IMR-90 (cell line): ENCODE measurements around the gene CHRD. TPM values are rescaled to one million over a fixed set of nuclear protein-coding genes. Genes with fewer than 3 reads are reported as not detected.

Experiments used
- ATAC-seq: fragments of 200-7000 bp; cut with Tn5 transposase; 2 replicates; pipeline ENCODE4 v1.9.1; 2020; ENCODE audit warnings: low read depth, mild to moderate bottlenecking, moderate library complexity
- BruUV-seq: library from RNA; stranded (reverse); fragments of 400-500 nt; replicated peaks from 2 replicates; lab custom pipeline; 2021; lab: Mats Ljungman, UMichigan
- CTCF ChIA-PET: fragments of 300-600 bp; formaldehyde crosslinking; extraction: SDS; loops from one replicate; lab custom pipeline; 2021; ENCODE audit warnings: antibody characterized with exemption; lab: Yijun Ruan, JAX
- POLR2A ChIA-PET: fragments of 300-600 bp; sonication (Branson Sonifier 250); formaldehyde crosslinking; loops from one replicate; lab custom pipeline; 2022; ENCODE audit warnings: antibody characterized with exemption; ENCODE audit not compliant: unreplicated experiment; lab: Charles Lee
- DNase-seq: peaks from one replicate; pipeline ENCODE4 v3.0.0; 2013
- H2AFZ ChIP-seq: replicated peaks from 2 replicates; pipeline ENCODE3; 2013; ENCODE audit warnings: low read length, mild to moderate bottlenecking; ENCODE audit not compliant: poor library complexity
- H2AK5ac ChIP-seq: 2 replicates; pipeline ENCODE4 v1.6.1; 2013; ENCODE audit warnings: low read depth, low read length, inconsistent platforms
- H2AK9ac ChIP-seq: replicated peaks from 2 replicates; pipeline ENCODE3; 2013; ENCODE audit warnings: mild to moderate bottlenecking, low read depth, low read length, moderate library complexity; ENCODE audit not compliant: poor library complexity
- H2BK120ac ChIP-seq: 2 replicates; pipeline ENCODE4 v1.6.1; 2013; ENCODE audit warnings: low read depth, low read length, inconsistent platforms
- H2BK15ac ChIP-seq: 3 replicates; pipeline ENCODE4 v1.6.1; 2013; ENCODE audit warnings: low read depth, low read length, inconsistent platforms
- H2BK20ac ChIP-seq: 2 replicates; pipeline ENCODE4 v1.6.1; 2013; ENCODE audit warnings: low read depth, mild to moderate bottlenecking, inconsistent platforms, low read length, moderate library complexity
- H2BK5ac ChIP-seq: 2 replicates; pipeline ENCODE4 v1.6.1; 2013; ENCODE audit warnings: mild to moderate bottlenecking, low read depth, low read length, inconsistent platforms; ENCODE audit not compliant: poor library complexity, severe bottlenecking
- H3K14ac ChIP-seq: replicated peaks from 2 replicates; pipeline ENCODE4 v1.6.1; 2013; ENCODE audit warnings: low read depth, low read length, inconsistent platforms
- H3K18ac ChIP-seq: 2 replicates; pipeline ENCODE4 v1.6.1; 2013; ENCODE audit warnings: low read depth, low read length, control low read depth
- H3K23ac ChIP-seq: 2 replicates; pipeline ENCODE4 v1.6.1; 2013; ENCODE audit warnings: low read depth, low read length, inconsistent platforms
- H3K27ac ChIP-seq: 2 replicates; pipeline ENCODE4 v1.5.1; 2013; ENCODE audit warnings: mild to moderate bottlenecking, control low read depth, low read length; ENCODE audit not compliant: insufficient read depth
- H3K27me3 ChIP-seq: 2 replicates; pipeline ENCODE4 v1.6.1; 2013; ENCODE audit warnings: low read length; ENCODE audit not compliant: control insufficient read depth, insufficient read depth
- H3K36me3 ChIP-seq: 2 replicates; pipeline ENCODE4 v1.6.1; 2013; ENCODE audit warnings: low read length, mixed read lengths; ENCODE audit not compliant: control insufficient read depth, insufficient read depth
- H3K4ac ChIP-seq: 2 replicates; pipeline ENCODE4 v1.6.1; 2013; ENCODE audit warnings: low read depth, low read length, inconsistent platforms
- H3K4me1 ChIP-seq: 2 replicates; pipeline ENCODE4 v1.6.1; 2013; ENCODE audit warnings: low read length, mixed read lengths; ENCODE audit not compliant: control insufficient read depth, insufficient read depth
- H3K4me2 ChIP-seq: 2 replicates; pipeline ENCODE4 v1.6.1; 2013; ENCODE audit warnings: low read depth, mild to moderate bottlenecking, control low read depth, low read length, moderate library complexity
- H3K4me3 ChIP-seq: 2 replicates; pipeline ENCODE4 v1.5.1; 2013; ENCODE audit warnings: low read depth, mild to moderate bottlenecking, control low read depth, low read length, moderate library complexity; ENCODE audit not compliant: insufficient read depth
- H3K56ac ChIP-seq: 2 replicates; pipeline ENCODE4 v1.6.1; 2013; ENCODE audit warnings: low read length, inconsistent platforms; ENCODE audit not compliant: insufficient read depth; ENCODE audit errors: extremely low read depth
- H3K79me1 ChIP-seq, 2 experiments: 2 replicates each; pipeline ENCODE4 v1.6.1; 2013; ENCODE audit warnings: low read length in 2 of 2, inconsistent platforms in 1 of 2, low read depth in 1 of 2
- H3K9ac ChIP-seq: 2 replicates; pipeline ENCODE4 v1.6.1; 2013; ENCODE audit warnings: low read depth, low read length, control low read depth
- H3K9me1 ChIP-seq: 2 replicates; pipeline ENCODE4 v1.6.1; 2013; ENCODE audit warnings: low read length, inconsistent platforms; ENCODE audit not compliant: insufficient read depth
- H3K9me3 ChIP-seq: 2 replicates; pipeline ENCODE4 v1.6.1; 2013; ENCODE audit warnings: low read length; ENCODE audit not compliant: control insufficient read depth, insufficient read depth
- H4K20me1 ChIP-seq: 2 replicates; pipeline ENCODE4 v1.6.1; 2013; ENCODE audit warnings: low read length, inconsistent platforms; ENCODE audit not compliant: insufficient read depth
- H4K5ac ChIP-seq: 2 replicates; pipeline ENCODE4 v1.6.1; 2013; ENCODE audit warnings: mild to moderate bottlenecking, low read depth, low read length, control low read depth
- H4K8ac ChIP-seq, 2 experiments: 2 replicates each; pipeline ENCODE4 v1.6.1; 2013; ENCODE audit warnings: low read depth in 2 of 2, low read length in 2 of 2, control low read depth in 1 of 2, inconsistent platforms in 1 of 2
- H4K91ac ChIP-seq: 2 replicates; pipeline ENCODE4 v1.6.1; 2013; ENCODE audit warnings: low read depth, low read length, inconsistent platforms; ENCODE audit not compliant: insufficient read depth
- MXI1 ChIP-seq: IDR thresholded peaks from 2 replicates; pipeline ENCODE4 v1.6.1; 2012; ENCODE audit warnings: low read depth, mild to moderate bottlenecking, low read length, moderate library complexity, borderline replicate concordance
- NFE2L2 ChIP-seq: fragments of 150-350 bp; IDR thresholded peaks from 2 replicates; pipeline ENCODE4 v1.6.1; 2016; ENCODE audit warnings: low read depth, mild to moderate bottlenecking, low read length
- RAD21 ChIP-seq: IDR thresholded peaks from 2 replicates; pipeline ENCODE4 v1.6.1; 2012; ENCODE audit warnings: low read length, improper control_type of control experiment
- RFX5 ChIP-seq: IDR thresholded peaks from 2 replicates; pipeline ENCODE4 v1.8.0; 2012; ENCODE audit warnings: low read depth, mild to moderate bottlenecking, low read length, moderate library complexity
- WGBS, 2 experiments: methylation state at CpG; one replicate each; pipeline versions ENCODE4 v1.1.5 to v1.1.7; 2013; ENCODE audit warnings: missing lambda C conversion rate in 2 of 2; ENCODE audit not compliant: insufficient read length in 1 of 2; ENCODE audit errors: extremely low coverage in 2 of 2; 5-methylcytosine and 5-hydroxymethylcytosine counted together
- dilution Hi-C: fragments of 300-500 bp; cut with HindIII; formaldehyde crosslinking; loops from one replicate; pipeline ENCODE4 v1.14.3; 2018; ENCODE audit warnings: low sequenced_read_pairs; ENCODE audit not compliant: unreplicated experiment
- in situ Hi-C: fragments of 300-500 bp; cut with MboI; formaldehyde crosslinking; loops from 3 replicates; pipeline ENCODE4 v1.14.3; 2019; ENCODE audit warnings: low sequenced_read_pairs, inconsistent platforms, mixed read lengths
- intact Hi-C: fragments of 100-400 bp; cut with micrococcal nuclease; formaldehyde crosslinking; loops from 2 replicates; pipeline ENCODE4 v1.10.0; 2022
- polyA plus RNA-seq, 3 experiments: library from polyadenylated mRNA; depleted of rRNA; stranded (reverse); fragments of >200 nt; gene quantifications; 2 replicates each; pipeline ENCODE4 v1.2.3, GENCODE V29; 2012; ENCODE audit warnings: low replicate concordance in 1 of 3
- total RNA-seq: library from RNA; depleted of rRNA; stranded (reverse); fragments of >200 nt; gene quantifications from 2 replicates; pipeline ENCODE4 v1.2.3, GENCODE V29; 2012

CHRD gene
- total and polyA plus RNA-seq, 2 of the 4 experiments (the other 2 are of a cell fraction) = under 0.01 to 0.09 TPM

DNA sequence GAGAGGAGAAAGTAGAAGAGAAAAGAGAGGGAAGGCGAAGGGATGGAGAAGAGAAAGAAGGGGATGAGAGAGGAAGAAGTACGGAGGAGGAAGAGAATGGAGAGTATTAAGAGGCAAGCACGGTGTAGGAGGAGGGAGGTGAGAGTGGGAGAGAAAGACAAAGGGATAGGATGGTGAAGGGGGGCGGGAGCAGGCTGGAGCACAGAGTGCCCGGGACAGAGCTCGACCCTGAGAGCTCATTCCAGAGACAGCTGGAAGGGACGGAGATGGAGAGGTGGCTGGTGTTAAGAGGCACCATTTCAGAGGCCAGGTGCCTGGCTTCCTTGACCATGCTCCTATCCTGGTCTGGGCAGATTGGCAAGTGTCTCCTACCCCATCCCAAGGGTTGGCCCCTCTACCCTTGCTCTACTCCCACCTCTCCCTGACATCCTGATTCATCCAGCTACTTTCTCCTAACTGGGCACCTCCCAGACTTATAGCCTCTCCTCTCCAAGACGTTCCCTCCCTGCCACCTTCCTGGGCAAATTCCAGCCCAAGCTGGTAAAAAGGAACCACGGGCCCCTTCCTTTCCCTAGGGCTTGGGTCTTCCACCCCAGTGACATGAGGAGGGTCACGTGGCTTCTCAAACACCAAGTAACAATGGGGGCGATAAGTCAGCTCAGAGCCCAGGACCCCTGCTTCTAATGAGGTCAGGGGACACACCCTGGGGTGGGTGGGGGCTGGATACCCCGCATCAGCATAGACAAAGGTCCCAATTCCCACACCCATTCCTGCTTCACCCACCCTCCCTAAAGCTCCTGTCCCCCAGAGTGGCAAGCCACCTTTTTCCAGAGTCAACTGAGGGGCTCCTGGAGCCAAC lies 19.6 kb upstream of the CHRD start (continued):
- TF ChIP-seq RFX5 (no peak), NFE2L2 (no peak)

DNA sequence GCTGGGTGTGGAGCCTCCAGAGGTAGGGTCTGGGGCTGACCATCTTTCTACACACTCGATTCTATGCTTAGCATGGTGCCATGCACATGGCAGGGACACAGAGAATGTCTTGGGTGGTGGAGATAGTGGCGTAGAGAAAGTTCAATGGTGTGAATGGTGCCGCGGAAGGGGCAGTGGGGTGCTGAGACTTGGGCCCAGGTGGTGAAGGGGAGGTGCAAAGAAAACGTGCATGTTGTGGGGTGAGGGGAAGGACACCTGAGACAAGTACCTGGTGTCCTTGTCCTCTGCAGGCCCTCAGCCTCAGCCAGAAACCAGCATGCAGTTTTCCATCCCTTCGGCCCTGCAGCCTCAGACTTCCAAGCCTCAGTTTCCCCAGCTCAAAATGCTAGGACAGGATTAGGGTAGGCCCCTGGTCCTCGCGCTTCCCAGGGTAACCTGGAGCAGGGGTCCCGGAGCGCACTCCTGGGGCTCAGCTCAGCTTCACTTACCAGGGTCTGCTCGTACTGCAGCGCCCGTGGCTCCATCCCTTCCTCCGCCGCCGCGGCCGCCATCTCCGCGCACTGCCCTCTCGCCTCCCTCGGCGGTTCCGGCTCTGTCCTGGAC lies 18.8 kb upstream of the CHRD start:
- CTCF ChIA-PET = interaction anchor here (1.2 kb wide), 2 partner anchors 72 to 200 kb away, joined by 3 read pairs; partner anchors contain the start of gene EPHB3
- Histone ChIP-seq H4K91ac (peak overlapping the region; percentile 61; the same call in 1 of the 2 replicates), H3K4me1 (peaks cover 7% of the 10 kb centered on the region), H2BK120ac (peak overlapping the region; percentile 33; the same call in 1 of the 2 replicates), H3K9ac (peak overlapping the region; percentile 83), H2BK15ac (no peak overlapping the region; the same call in 2 of the 3 replicates), H3K4me2 (peak overlapping the region; percentile 99), H2AK5ac (peak overlapping the region; percentile 78; the same call in 1 of the 2 replicates), H3K27ac (peak overlapping the region; percentile 79), H3K27me3 (no peaks in the 10 kb centered on the region), H4K8ac (peak overlapping the region; percentile 58 to 69; a peak in 2 of 4 replicates), H3K4me3 (peak overlapping the region; percentile 56), H2BK20ac (no peak overlapping the region), H2AFZ (peak overlapping the region; percentile 99), H3K56ac (0 out of 2 replicates have a peak overlapping the region, but pooled peaks have one; percentile 37), H3K9me1 (peaks cover 10% of the 10 kb centered on the region; the same call in 1 of the 2 replicates), H3K9me3 (no peaks in the 10 kb centered on the region), H3K36me3 (peaks cover 10% of the 10 kb centered on the region), H3K23ac (peak overlapping the region; percentile 86; the same call in 1 of the 2 replicates), H2AK9ac (peak overlapping the region; percentile 96), H3K18ac (no peak overlapping the region; the same call in 1 of the 2 replicates), H4K5ac (peak overlapping the region; percentile 52), H4K20me1 (peaks cover 10% of the 10 kb centered on the region), H3K79me1 (peaks cover 7 to 42% of the 10 kb centered on the region in 2 experiments), H2BK5ac (peak overlapping the region; percentile 62), H3K4ac (peak overlapping the region; percentile 69), H3K14ac (peak overlapping the region; percentile 26)
- ATAC-seq = peak; percentile 3; the same call in 1 of the 2 replicates
- no peak for DNase-seq
- POLR2A ChIA-PET = no interaction called here
- dilution Hi-C loops = loop anchor here (25.0 kb wide), 1 partner anchor 176 kb away; no protein-coding TSS in a partner anchor
- 12% methylated on average over 10 of the region's 24 CpGs; no CpG with 5 or more reads in 1 of the 2 experiments for WGBS, 2 experiments
- intact Hi-C loops = no loop called here
- in situ Hi-C loops = no loop called here
- BruUV-seq = no TSS peak
- TF ChIP-seq MXI1 = 0 out of 2 replicates have a peak, but pooled peaks have one; percentile 20
- TF ChIP-seq RAD21 = no peak
